Liver (tissue), 9 donors: ENCODE data around the gene CAMK2B. TPM values are rescaled to one million over a fixed set of nuclear protein-coding genes. Genes with fewer than 3 reads are reported as not detected.

Experiments
- DNase-seq: peaks from one replicate; pipeline ENCODE4 v3.0.0-alpha.2; 2017; ENCODE audit warnings: low spot score
- H3K27ac ChIP-seq, 2 donors: one replicate each; pipeline ENCODE4 v1.7.0; 2013; ENCODE audit warnings: inconsistent platforms in 2 of 2, low read length in 2 of 2, control low read depth in 1 of 2, low read depth in 1 of 2, mild to moderate bottlenecking in 1 of 2
- H3K27me3 ChIP-seq, 4 donors: one replicate each; pipeline versions ENCODE4 v1.6.1 to v1.7.0; 2013; ENCODE audit warnings: low read length in 3 of 4, inconsistent platforms in 1 of 4, mild to moderate bottlenecking in 1 of 4, moderate library complexity in 1 of 4; ENCODE audit not compliant: control insufficient read depth in 4 of 4, insufficient read depth in 4 of 4
- H3K36me3 ChIP-seq, 4 donors: one replicate each; pipeline versions ENCODE4 v1.6.1 to v1.7.0; 2013; ENCODE audit warnings: low read length in 3 of 4, mild to moderate bottlenecking in 3 of 4, low read depth in 1 of 4, moderate library complexity in 1 of 4; ENCODE audit not compliant: control insufficient read depth in 4 of 4, insufficient read depth in 3 of 4
- H3K4me1 ChIP-seq, 4 donors: one replicate each; pipeline versions ENCODE4 v1.6.1 to v1.7.0; 2013; ENCODE audit warnings: low read length in 3 of 4, mild to moderate bottlenecking in 3 of 4, moderate library complexity in 1 of 4; ENCODE audit not compliant: control insufficient read depth in 4 of 4, insufficient read depth in 4 of 4
- H3K4me3 ChIP-seq, 3 donors: one replicate each; pipeline versions ENCODE4 v1.6.1 to v1.7.0; 2013; ENCODE audit warnings: low read length in 3 of 3, control low read depth in 1 of 3, low read depth in 1 of 3, mild to moderate bottlenecking in 1 of 3
- H3K9ac ChIP-seq, 2 donors: one replicate each; pipeline ENCODE4 v1.7.0; 2013; ENCODE audit warnings: low read length in 2 of 2, mild to moderate bottlenecking in 2 of 2, moderate library complexity in 2 of 2, control low read depth in 1 of 2, low read depth in 1 of 2
- H3K9me3 ChIP-seq, 4 donors: one replicate each; pipeline versions ENCODE4 v1.6.1 to v1.7.0; 2013; ENCODE audit warnings: low read length in 3 of 4; ENCODE audit not compliant: control insufficient read depth in 4 of 4
- FOXA1 ChIP-seq: IDR thresholded peaks from 2 replicates; pipeline ENCODE4 v1.6.1; 2016; ENCODE audit warnings: antibody characterized with exemption
- FOXA2 ChIP-seq: IDR thresholded peaks from 2 replicates; pipeline ENCODE4 v1.6.1; 2016; ENCODE audit warnings: antibody characterized with exemption
- HNF4A ChIP-seq, 2 donors: conservative IDR thresholded peaks; 2 replicates each; pipeline ENCODE4 v1.6.1; 2016; ENCODE audit warnings: antibody characterized with exemption in 2 of 2, mild to moderate bottlenecking in 2 of 2
- HNF4G ChIP-seq: IDR thresholded peaks from 2 replicates; pipeline ENCODE4 v1.6.1; 2016; ENCODE audit warnings: antibody characterized with exemption
- NR2F2 ChIP-seq: IDR thresholded peaks from 2 replicates; pipeline ENCODE4 v1.6.1; 2016; ENCODE audit warnings: antibody characterized with exemption
- RXRA ChIP-seq, 2 donors: IDR thresholded peaks; 2 replicates each; pipeline ENCODE4 v1.6.1; 2017 to 2018; ENCODE audit warnings: antibody characterized with exemption in 2 of 2, mild to moderate bottlenecking in 1 of 2
- TAF1 ChIP-seq: conservative IDR thresholded peaks from 2 replicates; pipeline ENCODE4 v1.6.1; 2016; ENCODE audit warnings: antibody characterized with exemption, mild to moderate bottlenecking
- WGBS: extraction: QIAGEN DNeasy Blood & Tissue Kit; methylation state at CpG from one replicate; pipeline ENCODE4 v1.1.7; 2013; 5-methylcytosine and 5-hydroxymethylcytosine counted together
- polyA plus RNA-seq, 2 donors: library from polyadenylated mRNA; stranded (reverse) in 1 of 2; unstranded in 1 of 2; fragments of 200-250 nt in 1 of 2; fragments of >200 nt in 1 of 2; fragmentation: Nextera tagmentation in 1 of 2; extraction: Ambion mirVana in 1 of 2; gene quantifications; one replicate each; pipeline versions ENCODE4 v1.2.1 to v1.2.3, GENCODE V29; 2013 to 2015
- total RNA-seq, 2 donors: library from RNA; depleted of rRNA; stranded (reverse); fragments of >200 nt; gene quantifications; one replicate each; pipeline ENCODE4 v1.2.3, GENCODE V29; 2014
- TF ChIP-seq, protein P1 (sequence below): IDR thresholded peaks from 2 replicates; pipeline ENCODE4 v1.6.1; 2016; ENCODE audit warnings: antibody characterized with exemption, mild to moderate bottlenecking
- TF ChIP-seq, protein P2 (sequence below): IDR thresholded peaks from 2 replicates; pipeline ENCODE4 v1.6.1; 2016; ENCODE audit warnings: antibody characterized with exemption
- TF ChIP-seq, protein P3 (sequence below): IDR thresholded peaks from 2 replicates; pipeline ENCODE4 v1.6.1; 2016; ENCODE audit warnings: antibody characterized with exemption
- donor health status: healthy.
- donor health status: healthy.
- donor health status: healthy.
- donor health status: healthy.
- donor health status: healthy.

CAMK2B gene
- total and polyA plus RNA-seq, 4 donors, result 2.1 to 3.3 (median 2.2) TPM; not detected in 1

DNA sequence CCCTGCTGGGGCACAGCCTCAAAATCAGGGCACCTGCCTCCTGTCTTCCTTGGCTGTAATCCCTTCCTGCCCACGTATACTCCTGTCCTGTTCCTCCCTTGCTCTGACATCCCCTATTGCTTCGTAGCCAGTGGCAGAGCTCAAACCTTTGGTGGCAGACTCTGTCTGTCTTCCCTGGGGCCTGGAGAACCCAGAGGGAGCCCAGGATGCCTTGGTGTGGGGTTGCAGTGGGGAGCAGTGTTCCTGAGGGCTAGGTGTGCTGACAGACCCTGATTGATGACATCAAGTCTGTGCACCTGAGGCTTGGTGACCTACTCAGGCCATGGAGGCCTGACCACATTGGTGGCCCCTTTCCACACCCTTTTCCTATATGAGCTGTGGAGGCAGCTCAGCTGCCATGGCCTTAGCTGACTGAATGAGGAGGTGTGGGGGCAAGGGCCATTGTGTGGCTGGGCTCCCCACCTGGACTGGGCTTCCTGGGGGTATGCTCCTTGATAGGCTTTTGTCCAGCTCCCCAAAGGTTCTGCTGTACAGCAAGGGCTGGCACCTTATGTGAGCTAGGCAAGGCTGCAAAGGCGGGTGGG lies 130.7 kb downstream of the CAMK2B start:
- no peak for DNase-seq
- Histone ChIP-seq H3K4me1 (peaks cover 0 to 5% (median 0%) of the 10 kb centered on the region in 4 donors), H3K9ac (no peak overlapping the region), H3K9me3 (no peaks in the 10 kb centered on the region), H3K4me3 (no peak overlapping the region), H3K27me3 (no peaks in the 10 kb centered on the region), H3K27ac (no peak overlapping the region), H3K36me3 (no peaks in the 10 kb centered on the region)
- WGBS, result 92% methylated on average over 3 of the region's 3 CpGs
- TF ChIP-seq, protein P1, sequence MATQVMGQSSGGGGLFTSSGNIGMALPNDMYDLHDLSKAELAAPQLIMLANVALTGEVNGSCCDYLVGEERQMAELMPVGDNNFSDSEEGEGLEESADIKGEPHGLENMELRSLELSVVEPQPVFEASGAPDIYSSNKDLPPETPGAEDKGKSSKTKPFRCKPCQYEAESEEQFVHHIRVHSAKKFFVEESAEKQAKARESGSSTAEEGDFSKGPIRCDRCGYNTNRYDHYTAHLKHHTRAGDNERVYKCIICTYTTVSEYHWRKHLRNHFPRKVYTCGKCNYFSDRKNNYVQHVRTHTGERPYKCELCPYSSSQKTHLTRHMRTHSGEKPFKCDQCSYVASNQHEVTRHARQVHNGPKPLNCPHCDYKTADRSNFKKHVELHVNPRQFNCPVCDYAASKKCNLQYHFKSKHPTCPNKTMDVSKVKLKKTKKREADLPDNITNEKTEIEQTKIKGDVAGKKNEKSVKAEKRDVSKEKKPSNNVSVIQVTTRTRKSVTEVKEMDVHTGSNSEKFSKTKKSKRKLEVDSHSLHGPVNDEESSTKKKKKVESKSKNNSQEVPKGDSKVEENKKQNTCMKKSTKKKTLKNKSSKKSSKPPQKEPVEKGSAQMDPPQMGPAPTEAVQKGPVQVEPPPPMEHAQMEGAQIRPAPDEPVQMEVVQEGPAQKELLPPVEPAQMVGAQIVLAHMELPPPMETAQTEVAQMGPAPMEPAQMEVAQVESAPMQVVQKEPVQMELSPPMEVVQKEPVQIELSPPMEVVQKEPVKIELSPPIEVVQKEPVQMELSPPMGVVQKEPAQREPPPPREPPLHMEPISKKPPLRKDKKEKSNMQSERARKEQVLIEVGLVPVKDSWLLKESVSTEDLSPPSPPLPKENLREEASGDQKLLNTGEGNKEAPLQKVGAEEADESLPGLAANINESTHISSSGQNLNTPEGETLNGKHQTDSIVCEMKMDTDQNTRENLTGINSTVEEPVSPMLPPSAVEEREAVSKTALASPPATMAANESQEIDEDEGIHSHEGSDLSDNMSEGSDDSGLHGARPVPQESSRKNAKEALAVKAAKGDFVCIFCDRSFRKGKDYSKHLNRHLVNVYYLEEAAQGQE, result no peak

DNA sequence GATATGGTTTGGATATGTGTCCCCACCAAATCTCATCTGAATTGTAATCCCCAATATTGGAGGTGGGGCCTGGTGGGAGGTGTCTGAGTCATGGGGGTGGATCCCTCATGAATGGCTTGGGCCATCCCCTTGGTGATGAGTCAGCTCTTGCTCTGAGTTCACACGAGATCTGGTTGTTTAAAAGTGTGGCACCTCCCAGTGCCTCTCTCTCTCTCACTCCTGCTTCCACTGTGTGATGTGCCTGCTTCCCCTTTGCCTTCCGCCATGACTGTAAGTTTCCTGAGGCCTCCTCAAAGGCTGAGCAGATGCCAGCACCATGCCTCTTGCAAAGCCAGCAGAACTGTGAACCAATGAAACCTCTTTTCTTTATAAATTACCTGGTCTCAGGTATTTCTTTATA lies 131.3 kb downstream of the CAMK2B start:
- no peak for DNase-seq
- 81% methylated on average over 2 of the region's 2 CpGs for WGBS

DNA sequence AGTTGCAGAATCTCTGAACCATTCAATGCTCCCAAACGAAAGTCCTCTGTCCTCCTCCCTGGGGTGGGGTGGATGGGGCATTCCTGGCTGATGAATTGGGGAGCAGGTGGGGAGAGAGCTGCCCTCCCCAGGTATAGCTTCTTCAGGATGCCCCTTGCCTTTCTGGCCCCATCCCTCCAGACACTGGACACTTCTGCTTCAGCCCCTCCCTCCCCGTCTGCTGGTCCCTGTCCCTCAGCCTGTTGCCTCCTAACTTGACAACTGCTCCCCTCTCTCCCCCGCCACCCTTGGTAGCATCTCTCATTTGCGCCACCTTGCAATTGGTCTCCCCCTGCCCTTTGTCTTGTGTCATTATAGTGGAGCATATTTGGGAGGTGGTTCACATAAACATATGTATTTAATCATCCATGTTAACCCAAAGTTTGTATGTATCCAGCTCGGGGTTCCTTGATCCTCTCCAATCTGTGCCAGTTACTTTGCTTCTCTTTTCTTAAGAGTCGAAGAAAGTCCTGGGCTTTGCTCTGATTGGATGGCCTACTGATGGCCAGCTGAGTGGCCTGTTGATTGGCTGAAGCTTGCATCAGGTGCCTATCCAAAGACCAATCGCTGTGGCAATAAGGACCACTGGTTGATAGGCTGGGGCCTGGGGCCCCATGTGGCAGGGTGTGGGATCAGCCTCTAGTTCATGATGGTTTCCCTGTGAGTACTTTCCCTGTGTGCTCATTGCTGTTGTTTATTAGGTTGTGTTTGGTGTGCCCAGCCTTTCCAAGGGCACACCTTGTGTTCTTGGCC lies 132.2 kb downstream of the CAMK2B start:
- Histone ChIP-seq H3K4me3 (no peak overlapping the region), H3K4me1 (peaks cover 0 to 6% (median 2%) of the 10 kb centered on the region in 4 donors), H3K9me3 (no peaks in the 10 kb centered on the region), H3K27ac (no peak overlapping the region), H3K36me3 (no peaks in the 10 kb centered on the region), H3K27me3 (no peaks in the 10 kb centered on the region), H3K9ac (no peak overlapping the region)
- 84% methylated on average over 7 of the region's 7 CpGs for WGBS
- no peak for DNase-seq
- no peak for TF ChIP-seq NR2F2
- TF ChIP-seq HNF4G, result no peak
- TF ChIP-seq HNF4A (conservative IDR thresholded peaks at IDR 0.05), result no peak
- TF ChIP-seq, protein P2, sequence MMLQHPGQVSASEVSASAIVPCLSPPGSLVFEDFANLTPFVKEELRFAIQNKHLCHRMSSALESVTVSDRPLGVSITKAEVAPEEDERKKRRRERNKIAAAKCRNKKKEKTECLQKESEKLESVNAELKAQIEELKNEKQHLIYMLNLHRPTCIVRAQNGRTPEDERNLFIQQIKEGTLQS, result no peak
- no peak for TF ChIP-seq FOXA1
- TF ChIP-seq TAF1, result no peak
- TF ChIP-seq, protein P3, sequence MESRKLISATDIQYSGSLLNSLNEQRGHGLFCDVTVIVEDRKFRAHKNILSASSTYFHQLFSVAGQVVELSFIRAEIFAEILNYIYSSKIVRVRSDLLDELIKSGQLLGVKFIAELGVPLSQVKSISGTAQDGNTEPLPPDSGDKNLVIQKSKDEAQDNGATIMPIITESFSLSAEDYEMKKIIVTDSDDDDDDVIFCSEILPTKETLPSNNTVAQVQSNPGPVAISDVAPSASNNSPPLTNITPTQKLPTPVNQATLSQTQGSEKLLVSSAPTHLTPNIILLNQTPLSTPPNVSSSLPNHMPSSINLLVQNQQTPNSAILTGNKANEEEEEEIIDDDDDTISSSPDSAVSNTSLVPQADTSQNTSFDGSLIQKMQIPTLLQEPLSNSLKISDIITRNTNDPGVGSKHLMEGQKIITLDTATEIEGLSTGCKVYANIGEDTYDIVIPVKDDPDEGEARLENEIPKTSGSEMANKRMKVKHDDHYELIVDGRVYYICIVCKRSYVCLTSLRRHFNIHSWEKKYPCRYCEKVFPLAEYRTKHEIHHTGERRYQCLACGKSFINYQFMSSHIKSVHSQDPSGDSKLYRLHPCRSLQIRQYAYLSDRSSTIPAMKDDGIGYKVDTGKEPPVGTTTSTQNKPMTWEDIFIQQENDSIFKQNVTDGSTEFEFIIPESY, result no peak
- no peak for TF ChIP-seq FOXA2
- TF ChIP-seq RXRA (IDR thresholded peaks at IDR 0.05), result no peak

More for the DNA sequence above, 131.3 kb downstream of the CAMK2B start:
- Histone ChIP-seq H3K36me3 (no peaks in the 10 kb centered on the region), H3K4me3 (no peak overlapping the region), H3K27me3 (no peaks in the 10 kb centered on the region), H3K9me3 (no peaks in the 10 kb centered on the region), H3K9ac (no peak overlapping the region), H3K4me1 (peaks cover 0 to 5% (median 0%) of the 10 kb centered on the region in 4 donors), H3K27ac (no peak overlapping the region)
- no peak for TF ChIP-seq FOXA1
- TF ChIP-seq, protein P1, result no peak
